Measurements from ENCODE around the gene ASIC3. TPM values are rescaled to one million over a fixed set of nuclear protein-coding genes. Genes with fewer than 3 reads are reported as not detected.
A peak's percentile ranks its signal among the peaks of the same experiment; 100 is the strongest.
"Not testable (repeated sequence)": the region's sequence is repeated elsewhere in the genome, so short reads cannot be mapped to it uniquely, and the experiment has no call there.

ASIC3 gene
- total and polyA plus RNA-seq, 2 of the 4 experiments (the other 2 are of a cell fraction), result 0.74 TPM; not detected in 1

- no peak overlapping the region for H4K5ac ChIP-seq (ENCODE audit: low read depth, low read length)
- H2BK120ac ChIP-seq (ENCODE audit: low read depth, low read length), result no peak overlapping the region
- 100% methylated on average over 1 of the region's 4 CpGs; no CpG with 5 or more reads in 1 of the 2 experiments for WGBS, 2 experiments (ENCODE audit: extremely low coverage in 2 of 2, insufficient read length in 1 of 2)
- no peak overlapping the region for H2BK20ac ChIP-seq (ENCODE audit: low read depth, low read length)
- H2BK15ac ChIP-seq (ENCODE audit: low read depth, low read length), result no peak overlapping the region
- ATAC-seq (ENCODE audit: low read depth) (no peak), DNase-seq (peak; percentile 52)
- no peaks in the 10 kb centered on the region for H3K36me3 ChIP-seq (ENCODE audit: control insufficient read depth, insufficient read depth, low read length)
- H4K20me1 ChIP-seq (ENCODE audit: insufficient read depth, low read length), result no peaks in the 10 kb centered on the region
- no peak overlapping the region for H2AK5ac ChIP-seq (ENCODE audit: low read depth, low read length)
- no peak overlapping the region for H3K27ac ChIP-seq (ENCODE audit: insufficient read depth, low read length)
- POLR2A ChIA-PET (ENCODE audit: unreplicated experiment), result no interaction called here
- H4K8ac ChIP-seq (ENCODE audit: low read depth in 2 of 2, low read length in 2 of 2), result no peak overlapping the region
- H3K4me1 ChIP-seq (ENCODE audit: control insufficient read depth, insufficient read depth, low read length), result no peaks in the 10 kb centered on the region
- intact Hi-C loops (cut with micrococcal nuclease) (no loop called here), dilution Hi-C loops (cut with HindIII; ENCODE audit: low sequenced_read_pairs, unreplicated experiment) (no loop called here), in situ Hi-C loops (cut with MboI; ENCODE audit: low sequenced_read_pairs) (no loop called here)
- H3K23ac ChIP-seq (ENCODE audit: low read depth, low read length), result no peak overlapping the region
- H2AK9ac ChIP-seq (replicated peaks; ENCODE audit: low read depth, low read length, poor library complexity), result peak overlapping the region; percentile 42
- no peak overlapping the region for H3K4me2 ChIP-seq (ENCODE audit: low read depth, low read length)
- H3K56ac ChIP-seq (ENCODE audit: extremely low read depth, insufficient read depth, low read length), result no peak overlapping the region
- no peak overlapping the region for H3K9ac ChIP-seq (ENCODE audit: low read depth, low read length)
- peaks cover 17% of the 10 kb centered on the region for H3K27me3 ChIP-seq (ENCODE audit: control insufficient read depth, insufficient read depth, low read length)
- H3K4me3 ChIP-seq (ENCODE audit: insufficient read depth, low read depth, low read length), result no peak overlapping the region
- CTCF ChIA-PET, result no interaction called here
- H3K9me1 ChIP-seq (ENCODE audit: insufficient read depth, low read length), result no peaks in the 10 kb centered on the region
- H3K18ac ChIP-seq (ENCODE audit: low read depth, low read length), result no peak overlapping the region
- no peak overlapping the region for H3K4ac ChIP-seq (ENCODE audit: low read depth, low read length)
- peak overlapping the region; percentile 51 for H2AFZ ChIP-seq (replicated peaks; ENCODE audit: low read length, poor library complexity)
- no peak overlapping the region for H3K14ac ChIP-seq (replicated peaks; ENCODE audit: low read depth, low read length)
- BruUV-seq (replicated peaks), result no TSS peak
- no peak overlapping the region for H2BK5ac ChIP-seq (ENCODE audit: low read depth, low read length, poor library complexity, severe bottlenecking)
- no peaks in the 10 kb centered on the region for H3K9me3 ChIP-seq (ENCODE audit: control insufficient read depth, insufficient read depth, low read length)
- TF ChIP-seq SMC3 (IDR thresholded peaks at IDR 0.05; ENCODE audit: low read depth, low read length), result no peak
- TF ChIP-seq CEBPB (IDR thresholded peaks at IDR 0.05; ENCODE audit: low read depth, low read length), result peak; percentile 43; the same call in 1 of the 2 replicates
- H4K91ac ChIP-seq (ENCODE audit: insufficient read depth, low read depth, low read length), result no peak overlapping the region
- peaks cover 10 to 16% of the 10 kb centered on the region in 2 experiments; a peak in 3 of 4 replicates for H3K79me1 ChIP-seq (ENCODE audit: low read depth in 1 of 2, low read length in 2 of 2)
Measured at GRCh38 chr7:151025924-151026671, 22.2 kb upstream of the ASIC3 start.

- H3K4me1 ChIP-seq (ENCODE audit: control insufficient read depth, insufficient read depth, low read length); H3K36me3 ChIP-seq (ENCODE audit: control insufficient read depth, insufficient read depth, low read length); H3K56ac ChIP-seq (ENCODE audit: extremely low read depth, insufficient read depth, low read length); H3K9ac ChIP-seq (ENCODE audit: low read depth, low read length); H3K23ac ChIP-seq (ENCODE audit: low read depth, low read length); H3K4ac ChIP-seq (ENCODE audit: low read depth, low read length); H2BK120ac ChIP-seq (ENCODE audit: low read depth, low read length); H3K4me2 ChIP-seq (ENCODE audit: low read depth, low read length); H3K18ac ChIP-seq (ENCODE audit: low read depth, low read length); H3K27ac ChIP-seq (ENCODE audit: insufficient read depth, low read length); H2BK15ac ChIP-seq (ENCODE audit: low read depth, low read length); POLR2A ChIA-PET (ENCODE audit: unreplicated experiment); H4K91ac ChIP-seq (ENCODE audit: insufficient read depth, low read depth, low read length); H2AFZ ChIP-seq (replicated peaks; ENCODE audit: low read length, poor library complexity); H3K14ac ChIP-seq (replicated peaks; ENCODE audit: low read depth, low read length); H3K9me1 ChIP-seq (ENCODE audit: insufficient read depth, low read length); H3K9me3 ChIP-seq (ENCODE audit: control insufficient read depth, insufficient read depth, low read length); H4K20me1 ChIP-seq (ENCODE audit: insufficient read depth, low read length); intact Hi-C loops (cut with micrococcal nuclease); H2BK5ac ChIP-seq (ENCODE audit: low read depth, low read length, poor library complexity, severe bottlenecking); H2AK5ac ChIP-seq (ENCODE audit: low read depth, low read length); DNase-seq; H3K4me3 ChIP-seq (ENCODE audit: insufficient read depth, low read depth, low read length); in situ Hi-C loops (cut with MboI; ENCODE audit: low sequenced_read_pairs); BruUV-seq (replicated peaks); dilution Hi-C loops (cut with HindIII; ENCODE audit: low sequenced_read_pairs, unreplicated experiment); H4K5ac ChIP-seq (ENCODE audit: low read depth, low read length); H2BK20ac ChIP-seq (ENCODE audit: low read depth, low read length); ATAC-seq (ENCODE audit: low read depth): not testable (repeated sequence)
- CTCF ChIA-PET, result interaction anchor here (1.1 to 1.2 kb wide), 4 partner anchors 9 to 86 kb away, joined by 3 to 8 read pairs (median 4); no protein-coding TSS in a partner anchor
- no CpG with 5 or more reads among the region's 19 CpGs for WGBS, 2 experiments (ENCODE audit: extremely low coverage in 2 of 2, insufficient read length in 1 of 2)
- H2AK9ac ChIP-seq (replicated peaks; ENCODE audit: low read depth, low read length, poor library complexity), result peak overlapping the region; percentile 9
- H4K8ac ChIP-seq (ENCODE audit: low read depth in 2 of 2, low read length in 2 of 2), result peak overlapping the region; percentile 87 to 88; a peak in 3 of 4 replicates
- H3K27me3 ChIP-seq (ENCODE audit: control insufficient read depth, insufficient read depth, low read length), result peaks cover 11% of the 10 kb centered on the region
- H3K79me1 ChIP-seq (ENCODE audit: low read depth in 1 of 2, low read length in 2 of 2), result peaks cover 10 to 17% of the 10 kb centered on the region in 2 experiments; a peak in 3 of 4 replicates
Measured at GRCh38 chr7:151026771-151027727, 21.3 kb upstream of the ASIC3 start.

Data from IMR-90 (cell line).